GM19324 (cell line): Measurements from ENCODE around the gene POLR1A.

Source experiments
- ATAC-seq: cut with Tn5 transposase; IDR thresholded peaks from one replicate; pipeline ENCODE4 v1.9.1; 2021; ENCODE audit warnings: mild to moderate bottlenecking, moderate library complexity; ENCODE audit not compliant: unreplicated experiment, low FRiP score

The POLR1A gene

DNA sequence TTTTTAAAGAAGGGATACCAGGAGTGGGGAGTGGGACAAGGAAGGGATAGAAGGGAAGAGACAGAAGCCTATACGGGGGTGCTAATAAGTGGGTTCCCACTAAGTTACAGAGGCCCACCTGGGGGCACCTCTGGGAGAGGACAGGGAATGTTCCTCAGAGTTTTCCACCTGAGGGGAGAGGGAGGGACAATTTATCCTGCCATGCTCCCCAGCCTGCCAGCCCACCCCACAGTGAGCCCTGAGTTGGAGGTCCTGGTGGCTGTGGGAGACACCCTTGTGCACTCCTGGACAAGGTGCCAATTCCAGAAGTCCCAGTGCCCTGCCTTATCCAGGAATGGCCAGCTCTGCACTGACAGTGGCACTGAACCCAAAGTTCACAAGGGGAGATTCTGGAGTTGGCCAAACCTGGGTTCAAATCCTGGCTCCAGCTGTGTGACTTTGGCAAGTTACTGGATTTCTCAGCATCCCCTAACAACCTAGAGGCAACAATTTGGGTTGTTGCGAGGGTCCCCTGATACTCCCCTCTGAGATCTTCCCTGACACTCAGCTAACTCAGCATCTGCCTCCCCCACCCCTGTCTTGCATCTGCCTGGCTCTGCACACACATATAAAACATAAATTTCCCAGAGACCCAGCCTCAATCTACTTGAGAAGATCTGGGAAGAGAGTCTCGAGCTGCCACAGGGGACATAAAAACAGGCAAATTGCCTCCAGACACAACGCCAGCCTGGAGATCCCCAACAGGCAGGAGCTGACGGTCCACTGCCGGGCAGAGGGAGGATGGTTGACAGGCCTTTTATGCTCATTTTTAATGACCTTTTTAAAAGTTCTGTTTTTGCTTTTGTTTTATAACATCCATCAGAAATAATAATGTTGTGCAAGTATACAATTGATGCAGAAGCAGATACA lies 118.2 kb downstream of the POLR1A start:
- no peak for ATAC-seq

DNA sequence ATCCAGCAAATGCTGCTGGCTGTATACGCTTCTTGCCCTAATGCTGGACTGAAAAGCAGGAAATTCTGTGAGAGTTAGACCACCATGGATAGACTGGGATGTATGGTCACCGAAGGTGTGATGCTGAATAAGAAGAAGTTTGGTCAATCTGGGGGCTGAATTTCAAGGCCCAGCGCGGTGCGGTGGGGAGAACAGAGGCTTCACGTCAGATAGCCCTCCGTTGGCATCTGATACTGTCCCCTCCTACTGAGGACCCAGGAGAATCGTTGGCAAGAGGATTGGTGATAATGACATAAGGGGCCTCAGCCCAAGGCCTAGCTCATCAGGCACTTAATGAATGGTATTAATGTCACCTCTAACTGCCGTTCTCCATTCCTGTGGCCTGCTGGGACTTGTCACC lies 119.6 kb downstream of the POLR1A start:
- ATAC-seq: no peak

DNA sequence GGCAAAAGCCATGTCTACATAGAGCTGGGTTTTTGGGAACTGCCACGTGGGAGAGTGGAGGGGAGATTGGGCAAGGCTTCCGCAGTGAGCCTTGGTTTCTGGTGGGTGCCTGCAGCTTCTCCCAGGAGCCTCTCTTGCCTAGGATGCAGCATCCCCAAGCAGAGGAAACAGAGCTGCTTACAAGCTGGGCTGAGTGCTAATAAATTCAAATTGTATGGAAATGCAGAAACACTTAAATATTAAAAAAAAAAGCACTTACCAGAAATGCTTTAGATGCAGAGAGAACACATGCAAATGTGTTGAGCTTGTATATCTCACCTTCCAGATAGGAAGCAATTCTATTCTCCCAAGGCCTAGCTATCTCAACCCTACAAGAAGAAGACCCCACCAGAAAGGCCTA lies 120.9 kb downstream of the POLR1A start:
- ATAC-seq: no peak

DNA sequence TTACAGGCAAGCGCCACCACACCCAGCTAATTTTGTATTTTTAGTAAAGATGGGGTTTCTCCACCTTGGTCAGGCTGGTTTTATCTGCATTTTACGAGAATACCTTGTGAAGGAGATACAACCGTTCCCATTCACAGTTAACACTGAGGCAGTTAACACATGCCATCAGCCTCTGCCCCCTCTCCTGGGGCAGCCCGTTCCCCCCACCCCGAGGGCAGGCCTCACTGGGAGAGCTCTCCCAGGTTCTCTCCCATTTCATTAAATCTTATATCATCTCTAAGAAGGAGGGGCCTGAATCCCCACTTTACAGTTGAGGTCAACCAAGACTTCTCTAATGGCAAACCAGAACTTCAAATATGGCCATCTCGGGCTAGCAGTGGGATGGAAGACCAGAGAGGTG lies 121.9 kb downstream of the POLR1A start:
- ATAC-seq: no peak

DNA sequence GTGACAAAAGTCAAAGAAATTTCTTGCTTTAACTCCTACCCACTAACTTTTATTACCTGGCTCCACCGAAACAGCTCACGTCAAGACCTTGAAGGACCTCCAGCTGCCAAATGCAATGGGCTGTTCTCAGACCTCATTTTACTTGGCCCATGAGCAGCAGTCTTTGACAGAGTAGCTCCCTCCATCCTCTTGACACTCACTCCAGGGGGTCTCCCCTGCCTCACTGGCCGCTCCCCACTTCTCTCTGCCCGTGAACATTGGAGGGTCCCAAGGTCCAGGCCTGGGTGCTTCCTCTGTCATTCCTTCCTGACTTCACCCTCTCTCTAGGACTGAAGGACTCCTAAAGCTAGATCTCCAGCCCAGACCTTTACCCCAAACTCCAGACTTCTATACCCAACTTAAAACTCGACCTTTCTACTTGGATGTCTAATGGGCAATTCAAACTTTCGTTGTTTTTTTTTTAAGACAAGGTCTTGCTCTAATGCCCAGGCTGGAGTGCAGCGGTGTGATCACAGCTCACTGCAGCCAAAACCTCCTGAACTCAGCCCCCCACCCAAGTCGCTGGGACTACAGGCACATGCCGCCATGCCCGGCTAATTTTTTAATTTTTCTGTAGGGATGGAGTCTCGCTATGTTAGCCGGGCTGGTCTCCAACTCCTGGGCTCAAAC lies 124.0 kb downstream of the POLR1A start:
- ATAC-seq: no peak

DNA sequence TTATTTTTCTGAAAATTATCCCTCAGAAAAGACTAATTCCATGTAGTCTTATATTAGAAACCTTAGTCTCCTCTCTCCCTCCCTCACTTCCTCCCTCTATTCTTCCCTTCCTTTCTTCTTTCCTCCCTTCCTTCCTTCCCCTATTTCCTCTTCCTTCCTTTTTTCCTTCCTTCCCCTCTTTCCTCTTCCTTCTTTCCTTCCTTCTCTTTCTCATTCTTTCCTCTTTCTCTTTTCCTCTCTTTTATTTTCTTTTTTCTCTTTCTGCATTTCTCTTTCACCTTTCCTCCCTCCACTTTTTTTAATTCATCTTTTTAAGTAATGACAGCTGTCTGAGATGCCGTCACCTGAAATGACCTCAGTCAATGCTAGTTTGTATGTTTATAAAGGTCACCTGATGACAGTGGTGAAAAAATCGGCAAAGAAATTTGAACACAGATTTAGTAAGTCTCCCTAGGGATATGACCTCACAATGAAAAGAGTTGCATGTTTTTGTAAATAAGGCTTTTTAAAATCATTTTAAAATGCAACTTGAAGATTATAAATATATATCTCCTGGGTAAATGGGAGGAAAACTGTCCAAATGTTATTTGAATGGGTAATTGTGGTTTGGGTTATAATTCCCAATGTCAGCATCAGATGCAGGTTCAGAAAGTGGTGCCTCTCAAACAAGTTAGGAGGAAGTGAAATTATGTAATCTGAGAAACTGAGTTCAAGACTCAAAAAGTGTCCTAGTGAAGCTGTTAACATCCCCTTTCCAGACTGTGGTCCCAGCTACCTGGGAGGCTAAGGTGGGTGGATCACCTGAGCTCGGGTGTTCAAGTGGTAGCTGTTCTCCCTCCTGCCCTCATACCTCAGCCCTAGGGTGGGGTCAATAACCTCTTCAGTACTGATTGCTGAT lies 126.6 kb downstream of the POLR1A start:
- no peak for ATAC-seq

DNA sequence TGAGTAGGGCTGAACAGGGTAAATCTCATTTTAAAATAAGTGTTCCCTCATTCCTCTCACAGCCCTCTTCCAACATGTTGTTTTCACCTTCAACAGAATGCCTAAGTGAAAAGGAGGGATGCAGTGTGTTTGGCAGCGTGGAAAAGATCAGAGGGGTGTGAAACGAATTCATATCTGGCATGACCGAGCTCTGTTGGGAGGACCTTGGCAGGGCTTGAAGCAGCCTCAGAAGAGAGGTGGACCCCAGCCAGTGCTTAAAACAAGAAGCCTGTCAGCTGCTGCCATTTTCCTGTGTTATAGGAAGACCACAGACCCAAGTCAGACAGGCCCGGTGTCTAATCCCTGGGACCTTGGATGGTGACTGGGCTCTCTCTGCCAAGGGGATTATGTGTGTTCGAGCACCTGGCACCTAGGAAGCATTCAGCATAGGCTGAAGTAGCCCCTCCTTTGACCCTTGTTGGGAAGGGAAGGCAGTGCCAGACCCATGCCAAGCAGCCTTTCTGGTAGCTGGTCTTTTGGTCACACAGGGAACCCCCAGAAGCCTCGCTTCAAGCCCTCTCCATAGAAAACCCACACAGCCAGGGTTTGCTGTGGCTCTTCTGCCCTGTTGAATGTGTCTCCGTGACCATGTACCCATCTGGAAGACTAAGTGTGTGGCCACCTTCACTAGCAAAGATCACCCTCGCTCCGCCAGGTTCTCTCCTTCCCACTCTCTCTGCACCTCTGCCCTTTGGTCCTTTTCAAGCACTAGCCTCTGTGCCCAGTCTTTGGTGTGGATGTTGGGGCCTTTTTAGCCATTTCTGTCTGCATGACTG lies 129.4 kb downstream of the POLR1A start:
- no peak for ATAC-seq

DNA sequence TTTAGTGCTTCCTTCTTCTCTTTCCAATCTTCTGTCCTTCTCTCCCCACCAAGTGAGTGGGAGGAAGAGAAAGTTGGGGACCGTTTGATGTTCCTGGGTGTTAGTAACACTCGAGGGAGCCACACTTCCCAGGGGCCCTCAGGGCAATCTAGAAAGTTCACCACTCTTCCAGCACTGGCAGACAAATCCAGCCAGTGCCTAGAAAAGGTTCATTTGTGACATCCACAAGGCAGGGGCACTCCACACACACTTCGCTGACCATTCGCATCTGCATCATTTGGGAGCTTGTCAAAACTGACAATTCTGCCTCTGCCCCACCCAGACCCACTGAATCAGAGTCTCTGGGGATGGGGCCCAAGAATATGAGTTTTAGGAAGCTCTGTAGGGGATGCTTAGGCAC lies 130.1 kb downstream of the POLR1A start:
- ATAC-seq: no peak

DNA sequence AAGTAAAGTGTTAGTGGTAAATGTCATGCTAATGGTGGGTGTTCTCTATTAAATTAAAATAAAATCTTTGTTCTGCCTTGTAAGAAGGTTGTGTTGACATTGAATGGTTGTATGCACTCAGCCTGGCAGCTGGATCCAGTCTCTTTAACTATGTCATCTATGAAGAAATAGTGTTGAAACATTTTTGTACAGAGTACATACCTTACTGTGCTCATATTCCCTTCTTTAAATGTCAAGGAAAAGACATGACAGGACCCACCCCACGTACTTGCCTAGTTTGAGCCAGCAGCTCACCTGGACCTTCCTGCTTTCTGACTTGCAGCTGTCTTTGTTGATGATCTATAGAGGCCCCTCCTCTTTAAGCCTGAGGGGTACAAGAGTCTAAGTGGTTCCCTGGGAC lies 131.3 kb downstream of the POLR1A start:
- no peak for ATAC-seq

DNA sequence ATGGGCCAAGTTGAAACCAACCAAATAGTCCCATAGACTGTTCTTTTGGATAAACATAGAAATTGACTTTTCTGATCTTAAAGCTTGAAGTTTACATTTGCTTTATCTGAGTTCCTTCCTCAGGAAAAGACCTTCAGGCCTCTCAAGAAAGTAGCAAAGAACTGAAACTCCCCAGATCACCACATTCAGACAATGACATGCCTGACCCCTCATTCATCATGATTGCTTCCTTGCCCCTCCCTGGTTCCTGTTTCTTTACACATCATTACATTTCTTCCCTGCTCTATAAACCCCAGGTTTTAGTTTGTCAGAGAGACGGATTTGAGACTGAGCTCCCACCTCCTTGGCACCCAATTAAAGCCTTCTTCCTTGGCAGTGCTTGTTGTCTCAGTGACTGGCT lies 133.3 kb downstream of the POLR1A start:
- ATAC-seq: no peak

DNA sequence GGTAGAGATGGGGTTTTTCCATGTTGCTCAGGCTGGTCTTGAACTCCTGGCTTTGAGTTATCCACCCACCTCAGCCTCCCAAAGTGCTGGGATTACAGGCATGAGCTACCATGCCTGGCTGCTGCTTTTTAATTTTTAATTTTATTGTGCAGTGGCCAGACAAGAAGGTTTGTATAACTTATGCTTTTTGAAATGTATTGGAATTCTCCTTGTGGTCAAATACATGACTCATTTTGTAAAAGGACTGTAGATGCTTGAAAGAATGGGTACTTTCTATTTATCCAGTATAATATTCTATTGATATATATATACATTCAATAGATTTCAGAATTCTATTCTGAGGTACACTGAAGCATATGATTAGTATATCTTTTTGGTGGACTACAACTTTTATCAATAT lies 134.3 kb downstream of the POLR1A start:
- ATAC-seq: no peak
